ENCODE measurements around the gene ETAA1. TPM values are rescaled to one million over a fixed set of nuclear protein-coding genes. Genes with fewer than 3 reads are reported as not detected.

The ETAA1 gene
- total RNA-seq, 1 experiment from 2014 or later = 12.4 TPM

DNA sequence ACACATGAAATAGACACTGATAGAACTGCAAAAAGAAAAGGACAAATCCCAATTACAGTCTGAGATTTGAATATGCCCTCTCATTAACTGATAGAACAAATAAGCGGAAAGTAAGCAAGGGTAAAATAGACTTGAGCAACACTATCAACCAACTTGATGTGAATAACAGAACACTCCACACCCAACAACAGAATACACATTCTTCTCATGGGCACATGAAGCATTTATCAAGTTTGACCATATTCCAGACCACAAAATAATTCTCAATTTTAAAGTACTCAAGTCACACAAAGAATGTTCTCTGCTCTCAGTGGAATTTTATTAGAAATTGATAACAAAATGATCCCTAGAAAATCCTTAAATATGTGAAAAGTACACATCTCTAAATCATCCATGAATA, 19.0 kb downstream of the ETAA1 start:
- no peak overlapping the region for H3K4me3 Mint-ChIP-seq (ENCODE audit: unreplicated experiment)
- Histone ChIP-seq H3K4me3 (ENCODE audit: low read depth, low read length) (no peak overlapping the region), H3K9me3 (no peaks in the 10 kb centered on the region), H3K27me3 (replicated peaks; ENCODE audit: control insufficient read depth, insufficient read depth, low read length) (no peaks in the 10 kb centered on the region), H3K4me1 (no peaks in the 10 kb centered on the region), H3K36me3 (ENCODE audit: control insufficient read depth, insufficient read depth, low read length) (no peaks in the 10 kb centered on the region)
- no peak overlapping the region for H3K27ac Mint-ChIP-seq (ENCODE audit: unreplicated experiment)
- POLR2A ChIA-PET = no interaction called here
- no peak for DNase-seq
- H3K4me1 Mint-ChIP-seq (ENCODE audit: low read depth, unreplicated experiment) = no peaks in the 10 kb centered on the region
- intact Hi-C loops (cut with micrococcal nuclease; ENCODE audit: unreplicated experiment) = no loop called here
- no peaks in the 10 kb centered on the region for H3K27me3 Mint-ChIP-seq (ENCODE audit: insufficient read depth, unreplicated experiment)
- CTCF ChIA-PET = no interaction called here
- TF ChIP-seq, protein P1, sequence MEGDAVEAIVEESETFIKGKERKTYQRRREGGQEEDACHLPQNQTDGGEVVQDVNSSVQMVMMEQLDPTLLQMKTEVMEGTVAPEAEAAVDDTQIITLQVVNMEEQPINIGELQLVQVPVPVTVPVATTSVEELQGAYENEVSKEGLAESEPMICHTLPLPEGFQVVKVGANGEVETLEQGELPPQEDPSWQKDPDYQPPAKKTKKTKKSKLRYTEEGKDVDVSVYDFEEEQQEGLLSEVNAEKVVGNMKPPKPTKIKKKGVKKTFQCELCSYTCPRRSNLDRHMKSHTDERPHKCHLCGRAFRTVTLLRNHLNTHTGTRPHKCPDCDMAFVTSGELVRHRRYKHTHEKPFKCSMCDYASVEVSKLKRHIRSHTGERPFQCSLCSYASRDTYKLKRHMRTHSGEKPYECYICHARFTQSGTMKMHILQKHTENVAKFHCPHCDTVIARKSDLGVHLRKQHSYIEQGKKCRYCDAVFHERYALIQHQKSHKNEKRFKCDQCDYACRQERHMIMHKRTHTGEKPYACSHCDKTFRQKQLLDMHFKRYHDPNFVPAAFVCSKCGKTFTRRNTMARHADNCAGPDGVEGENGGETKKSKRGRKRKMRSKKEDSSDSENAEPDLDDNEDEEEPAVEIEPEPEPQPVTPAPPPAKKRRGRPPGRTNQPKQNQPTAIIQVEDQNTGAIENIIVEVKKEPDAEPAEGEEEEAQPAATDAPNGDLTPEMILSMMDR (IDR thresholded peaks at IDR 0.05; ENCODE audit: insufficient read depth in 1 of 2, low read depth in 1 of 2, low read length in 1 of 2, severe bottlenecking in 1 of 2, unreplicated experiment in 1 of 2) = no peak
- no peaks in the 10 kb centered on the region for H3K9me3 Mint-ChIP-seq (ENCODE audit: unreplicated experiment)
- H3K36me3 Mint-ChIP-seq (ENCODE audit: insufficient read depth, unreplicated experiment) = no peaks in the 10 kb centered on the region
- BruUV-seq (replicated peaks) = no TSS peak

DNA sequence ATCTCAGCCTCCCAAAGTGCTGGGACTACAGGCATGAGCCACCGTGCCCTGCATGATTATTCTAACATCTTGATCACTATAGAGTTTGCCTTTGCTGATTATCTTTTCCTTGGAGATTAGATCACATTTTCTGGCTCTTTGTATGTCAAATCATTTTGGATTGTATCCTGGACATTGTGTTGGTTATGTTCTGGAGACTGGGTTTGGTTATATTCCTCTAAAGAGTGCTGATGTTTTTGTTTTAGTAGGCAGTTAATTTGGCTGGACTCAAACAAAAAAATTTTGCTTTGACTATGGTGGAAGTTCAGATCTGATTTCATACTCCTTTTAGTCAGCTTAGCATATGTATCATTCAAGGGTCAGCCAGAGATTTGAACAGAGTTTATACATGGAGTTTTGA, 26.4 kb downstream of the ETAA1 start:
- no peaks in the 10 kb centered on the region for H3K4me1 Mint-ChIP-seq (ENCODE audit: low read depth, unreplicated experiment)

DNA sequence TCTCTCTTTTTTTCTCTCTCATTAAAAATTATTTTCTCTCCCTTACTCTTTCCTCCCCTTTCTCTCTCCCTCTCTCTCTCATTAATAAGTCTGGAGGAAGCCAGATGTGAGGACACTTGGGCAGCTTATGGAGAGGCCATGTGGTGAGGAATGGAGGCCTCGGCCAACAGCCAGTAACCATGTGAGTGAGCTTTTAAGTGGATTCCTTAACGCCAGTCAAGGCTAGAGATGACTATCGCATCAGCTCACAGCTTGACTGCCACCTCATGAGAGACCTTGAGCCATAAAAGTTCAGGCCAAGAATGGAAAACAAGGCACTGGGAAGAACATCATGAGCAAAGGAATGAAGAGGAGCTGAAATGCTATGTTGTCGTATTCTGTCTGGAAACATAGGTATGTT, 39.1 kb downstream of the ETAA1 start:
- H3K4me1 Mint-ChIP-seq (ENCODE audit: low read depth, unreplicated experiment) = peaks cover 9% of the 10 kb centered on the region
- H3K36me3 Mint-ChIP-seq (ENCODE audit: insufficient read depth, unreplicated experiment) = no peaks in the 10 kb centered on the region
- H3K9me3 Mint-ChIP-seq (ENCODE audit: unreplicated experiment) = peaks cover 21% of the 10 kb centered on the region
- BruUV-seq (replicated peaks) = no TSS peak
- CTCF ChIA-PET = no interaction called here
- intact Hi-C loops (cut with micrococcal nuclease; ENCODE audit: unreplicated experiment) = no loop called here
- no peak for DNase-seq
- no peak overlapping the region for H3K4me3 Mint-ChIP-seq (ENCODE audit: unreplicated experiment)
- no peaks in the 10 kb centered on the region for H3K36me3 ChIP-seq (ENCODE audit: control insufficient read depth, insufficient read depth, low read length)
- H3K27me3 Mint-ChIP-seq (ENCODE audit: insufficient read depth, unreplicated experiment) = peaks cover 8% of the 10 kb centered on the region
- TF ChIP-seq, protein P1 (IDR thresholded peaks at IDR 0.05; ENCODE audit: insufficient read depth in 1 of 2, low read depth in 1 of 2, low read length in 1 of 2, severe bottlenecking in 1 of 2, unreplicated experiment in 1 of 2) = no peak
- H3K9me3 ChIP-seq = 0 out of 2 replicates have a peak, but pooled peaks cover 4% of the 10 kb centered on the region
- no peaks in the 10 kb centered on the region for H3K27me3 ChIP-seq (replicated peaks; ENCODE audit: control insufficient read depth, insufficient read depth, low read length)
- H3K27ac Mint-ChIP-seq (ENCODE audit: unreplicated experiment) = no peak overlapping the region
- no peak overlapping the region for H3K4me3 ChIP-seq (ENCODE audit: low read depth, low read length)
- POLR2A ChIA-PET = no interaction called here
- peaks cover 17% of the 10 kb centered on the region for H3K4me1 ChIP-seq

More for the DNA sequence above, 26.4 kb downstream of the ETAA1 start:
- TF ChIP-seq, protein P1 (IDR thresholded peaks at IDR 0.05; ENCODE audit: insufficient read depth in 1 of 2, low read depth in 1 of 2, low read length in 1 of 2, severe bottlenecking in 1 of 2, unreplicated experiment in 1 of 2) = no peak
- H3K36me3 ChIP-seq (ENCODE audit: control insufficient read depth, insufficient read depth, low read length) = no peaks in the 10 kb centered on the region
- H3K4me3 ChIP-seq (ENCODE audit: low read depth, low read length) = no peak overlapping the region
- no TSS peak for BruUV-seq (replicated peaks)
- peaks cover 12% of the 10 kb centered on the region; the same call in 1 of the 2 replicates for H3K9me3 ChIP-seq
- intact Hi-C loops (cut with micrococcal nuclease; ENCODE audit: unreplicated experiment) = no loop called here
- H3K27me3 ChIP-seq (replicated peaks; ENCODE audit: control insufficient read depth, insufficient read depth, low read length) = no peaks in the 10 kb centered on the region
- peaks cover 4% of the 10 kb centered on the region for H3K27me3 Mint-ChIP-seq (ENCODE audit: insufficient read depth, unreplicated experiment)
- no peaks in the 10 kb centered on the region for H3K36me3 Mint-ChIP-seq (ENCODE audit: insufficient read depth, unreplicated experiment)
- H3K4me3 Mint-ChIP-seq (ENCODE audit: unreplicated experiment) = no peak overlapping the region
- no peaks in the 10 kb centered on the region for H3K4me1 ChIP-seq
- ChIA-PET CTCF (no interaction called here), POLR2A (no interaction called here)
- peaks cover 11% of the 10 kb centered on the region for H3K9me3 Mint-ChIP-seq (ENCODE audit: unreplicated experiment)
- H3K27ac Mint-ChIP-seq (ENCODE audit: unreplicated experiment) = no peak overlapping the region
- no peak for DNase-seq

All from Caco-2 (cell line).